ENCODE data around the gene KIF1A. TPM values are rescaled to one million over a fixed set of nuclear protein-coding genes. Genes with fewer than 3 reads are reported as not detected.

Gene KIF1A
- polyA plus RNA-seq, 1 donor (not counting 4 experiments of a cell fraction or from before 2014, with no cell fraction given) = not detected

GRCh38 chr2:240835528-240835927 lies 15.5 kb upstream of the KIF1A start:
- no peak overlapping the region for H3K27ac ChIP-seq (ENCODE audit: control insufficient read depth, insufficient read depth, low read length)
- H4K20me1 ChIP-seq (ENCODE audit: control insufficient read depth, extremely low read depth, insufficient read depth, low read length) = peaks cover 3% of the 10 kb centered on the region
- no peak overlapping the region for H3K4me2 ChIP-seq (ENCODE audit: control insufficient read depth, extremely low read depth, insufficient read depth, low read depth, low read length)
- DNase-seq (ENCODE audit: low read depth, low spot score) = no peak
- no peak overlapping the region for H3K4me3 ChIP-seq (ENCODE audit: control insufficient read depth in 2 of 3, extremely low read depth in 1 of 3, insufficient read depth in 2 of 3, low read depth in 1 of 3, low read length in 3 of 3)
- H2AFZ ChIP-seq (ENCODE audit: control insufficient read depth, low read length) = no peak overlapping the region
- H3K9me1 ChIP-seq (ENCODE audit: control insufficient read depth, extremely low read depth, insufficient read depth, low read length) = no peaks in the 10 kb centered on the region
- peaks cover 5% of the 10 kb centered on the region for H3K4me1 ChIP-seq (ENCODE audit: control insufficient read depth, extremely low read depth, insufficient read depth, low read length)
- FAIRE-seq = no peak
- TF ChIP-seq EZH2 (IDR thresholded peaks at IDR 0.05; ENCODE audit: low read length) (no peak), CTCF (optimal IDR thresholded peaks at IDR 0.05 in 1 of 3, IDR thresholded peaks at IDR 0.05 in 1 of 3, conservative IDR thresholded peaks at IDR 0.05 in 1 of 3; ENCODE audit: extremely low read depth in 1 of 3, insufficient read depth in 2 of 3, low read length in 3 of 3) (no peak)
- H3K27me3 ChIP-seq (ENCODE audit: control insufficient read depth, extremely low read depth, insufficient read depth, low read length) = peaks cover 22% of the 10 kb centered on the region
- no peak overlapping the region for H3K9ac ChIP-seq (ENCODE audit: control insufficient read depth, extremely low read depth, insufficient read depth, low read length)
- no peaks in the 10 kb centered on the region for H3K36me3 ChIP-seq (ENCODE audit: control insufficient read depth in 2 of 2, extremely low read depth in 1 of 2, insufficient read depth in 2 of 2, low read length in 2 of 2)
- dilution Hi-C loops (cut with MboI; ENCODE audit: extremely low pct_ligation_motif_present, low sequenced_read_pairs) = no loop called here
- H3K79me2 ChIP-seq (ENCODE audit: control insufficient read depth, insufficient read depth, low read length) = no peaks in the 10 kb centered on the region
- H3K9me3 ChIP-seq (ENCODE audit: control insufficient read depth, low read depth, low read length) = no peaks in the 10 kb centered on the region

GRCh38 chr2:240834377-240834975 lies 14.5 kb upstream of the KIF1A start:
- Histone ChIP-seq H3K4me3 (ENCODE audit: control insufficient read depth in 2 of 3, extremely low read depth in 1 of 3, insufficient read depth in 2 of 3, low read depth in 1 of 3, low read length in 3 of 3) (no peak overlapping the region), H3K4me1 (ENCODE audit: control insufficient read depth, extremely low read depth, insufficient read depth, low read length) (peaks cover 5% of the 10 kb centered on the region), H3K36me3 (ENCODE audit: control insufficient read depth in 2 of 2, extremely low read depth in 1 of 2, insufficient read depth in 2 of 2, low read length in 2 of 2) (no peaks in the 10 kb centered on the region), H2AFZ (ENCODE audit: control insufficient read depth, low read length) (no peak overlapping the region), H3K9ac (ENCODE audit: control insufficient read depth, extremely low read depth, insufficient read depth, low read length) (no peak overlapping the region), H3K79me2 (ENCODE audit: control insufficient read depth, insufficient read depth, low read length) (no peaks in the 10 kb centered on the region), H4K20me1 (ENCODE audit: control insufficient read depth, extremely low read depth, insufficient read depth, low read length) (peaks cover 3% of the 10 kb centered on the region), H3K9me1 (ENCODE audit: control insufficient read depth, extremely low read depth, insufficient read depth, low read length) (no peaks in the 10 kb centered on the region), H3K27ac (ENCODE audit: control insufficient read depth, insufficient read depth, low read length) (no peak overlapping the region), H3K27me3 (ENCODE audit: control insufficient read depth, extremely low read depth, insufficient read depth, low read length) (peaks cover 22% of the 10 kb centered on the region), H3K4me2 (ENCODE audit: control insufficient read depth, extremely low read depth, insufficient read depth, low read depth, low read length) (no peak overlapping the region), H3K9me3 (ENCODE audit: control insufficient read depth, low read depth, low read length) (no peaks in the 10 kb centered on the region)
- dilution Hi-C loops (cut with MboI; ENCODE audit: extremely low pct_ligation_motif_present, low sequenced_read_pairs) = no loop called here
- peak in 1 of 3 experiments; percentile 1 for TF ChIP-seq CTCF (optimal IDR thresholded peaks at IDR 0.05 in 1 of 3, IDR thresholded peaks at IDR 0.05 in 1 of 3, conservative IDR thresholded peaks at IDR 0.05 in 1 of 3; ENCODE audit: extremely low read depth in 1 of 3, insufficient read depth in 2 of 3, low read length in 3 of 3)
- TF ChIP-seq EZH2 (IDR thresholded peaks at IDR 0.05; ENCODE audit: low read length) = no peak
- no peak for DNase-seq (ENCODE audit: low read depth, low spot score)
- no peak for FAIRE-seq
